SK-N-SH (cell line): ENCODE measurements around the gene KRTAP27-1. TPM values are rescaled to one million over a fixed set of nuclear protein-coding genes. Genes with fewer than 3 reads are reported as not detected.

Experiments
- CTCF ChIA-PET: fragments of 300-600, 350-600 bp; formaldehyde crosslinking; extraction: SDS; loops from one replicate; lab custom pipeline; 2021; lab: Yijun Ruan, JAX
- POLR2A ChIA-PET: fragments of 350-600 bp; sonication (Branson Sonifier 250); formaldehyde crosslinking; extraction: SDS; loops from one replicate; lab custom pipeline; 2020; ENCODE audit warnings: antibody characterized with exemption, inconsistent platforms; lab: Yijun Ruan, JAX
- DNase-seq: peaks from one replicate; pipeline ENCODE4 v3.0.0; 2012
- H2AFZ ChIP-seq: fragments of 200-600 bp; sonication (generic); 2 replicates; pipeline ENCODE4 v1.8.1; 2016; ENCODE audit warnings: antibody characterized with exemption, mild to moderate bottlenecking, low read depth
- H3F3A ChIP-seq: fragments of 200-600 bp; sonication (generic); replicated peaks from 2 replicates; pipeline ENCODE3; 2016; ENCODE audit warnings: antibody characterized with exemption, mild to moderate bottlenecking; ENCODE audit not compliant: insufficient read depth
- H3K27ac ChIP-seq, 2 experiments: fragments of 200-500 bp in 1 of 2; fragments of 200-600 bp in 1 of 2; sonication (Bioruptor generic) in 1 of 2; sonication (generic), shearing (Covaris generic) in 1 of 2; 2 replicates each; pipeline versions ENCODE4 v1.5.1 to v1.6.1; 2014 to 2016; ENCODE audit warnings: low read depth in 2 of 2, inconsistent platforms in 1 of 2, low read length in 1 of 2, mild to moderate bottlenecking in 1 of 2, mixed read lengths in 1 of 2
- H3K27me3 ChIP-seq: fragments of 200-600 bp; sonication (generic), shearing (Covaris generic); 2 replicates; pipeline ENCODE4 v1.6.1; 2016; ENCODE audit warnings: mixed run types; ENCODE audit not compliant: insufficient read depth
- H3K36me3 ChIP-seq, 2 experiments: fragments of 200-500 bp in 1 of 2; fragments of 200-600 bp in 1 of 2; sonication (Bioruptor generic) in 1 of 2; sonication (generic) in 1 of 2; replicated peaks in 1 of 2; 2 replicates each; pipeline versions ENCODE3 to v1.5.1; 2014 to 2016; ENCODE audit warnings: low read length in 1 of 2, mild to moderate bottlenecking in 1 of 2; ENCODE audit not compliant: insufficient read depth in 2 of 2, control insufficient read depth in 1 of 2
- H3K4me1 ChIP-seq, 2 experiments: fragments of 200-500 bp in 1 of 2; fragments of 200-600 bp in 1 of 2; sonication (Bioruptor generic) in 1 of 2; sonication (generic), shearing (Covaris generic) in 1 of 2; 2 replicates each; pipeline versions ENCODE4 v1.5.1 to v1.6.1; 2014 to 2016; ENCODE audit warnings: low read depth in 1 of 2, low read length in 1 of 2, mixed run types in 1 of 2; ENCODE audit not compliant: insufficient read depth in 2 of 2, control insufficient read depth in 1 of 2
- H3K4me2 ChIP-seq: fragments of 200-600 bp; sonication (generic), shearing (Covaris generic); 2 replicates; pipeline ENCODE4 v1.6.1; 2017; ENCODE audit warnings: mixed run types
- H3K4me3 ChIP-seq, 2 experiments: fragments of 200-500 bp in 1 of 2; fragments of 200-600 bp in 1 of 2; sonication (Bioruptor generic) in 1 of 2; sonication (generic), shearing (Covaris generic) in 1 of 2; 2 replicates each; pipeline versions ENCODE4 v1.5.1 to v1.8.1; 2014 to 2016; ENCODE audit warnings: low read depth in 2 of 2, inconsistent platforms in 1 of 2, low read length in 1 of 2, mild to moderate bottlenecking in 1 of 2, mixed read lengths in 1 of 2, moderate library complexity in 1 of 2
- H3K79me2 ChIP-seq: fragments of 200-600 bp; sonication (generic); 2 replicates; pipeline ENCODE4 v1.8.1; 2017; ENCODE audit warnings: mild to moderate bottlenecking; ENCODE audit not compliant: insufficient read depth
- H3K9ac ChIP-seq: fragments of 200-600 bp; sonication (generic); 2 replicates; pipeline ENCODE4 v1.6.1; 2017; ENCODE audit warnings: mixed run types
- H3K9me2 ChIP-seq: fragments of 200-600 bp; sonication (generic); 2 replicates; pipeline ENCODE4 v1.6.1; 2017; ENCODE audit warnings: mixed run types
- H3K9me3 ChIP-seq: fragments of 200-600 bp; sonication (generic); 2 replicates; pipeline ENCODE4 v1.6.1; 2017; ENCODE audit warnings: mixed run types, mild to moderate bottlenecking, moderate library complexity
- H4K20me1 ChIP-seq: fragments of 200-600 bp; sonication (generic); 2 replicates; pipeline ENCODE4 v1.6.1; 2017; ENCODE audit warnings: mild to moderate bottlenecking, mixed run types; ENCODE audit not compliant: insufficient read depth
- ELF1 ChIP-seq: IDR thresholded peaks from 2 replicates; pipeline ENCODE4 v1.4.0; 2012
- EZH2phosphoT487 ChIP-seq: fragments of 200-600 bp; sonication (generic); IDR thresholded peaks from 2 replicates; pipeline ENCODE4 v1.6.1; 2017; ENCODE audit warnings: low read depth, mixed run types, mild to moderate bottlenecking, antibody characterized with exemption, moderate library complexity, borderline replicate concordance
- FOXJ3 ChIP-seq: sonication (generic); formaldehyde crosslinking; IDR thresholded peaks from 2 replicates; pipeline ENCODE4 v1.5.1; 2020; ENCODE audit warnings: mild to moderate bottlenecking, missing genetic modification reagents
- FOXM1 ChIP-seq: IDR thresholded peaks from 2 replicates; pipeline ENCODE4 v1.4.0; 2012; ENCODE audit warnings: low read depth, mild to moderate bottlenecking
- GABPA ChIP-seq: IDR thresholded peaks from 2 replicates; pipeline ENCODE4 v1.4.0; 2012; ENCODE audit warnings: low read depth, mild to moderate bottlenecking
- GATA2 ChIP-seq: sonication (generic); formaldehyde crosslinking; IDR thresholded peaks from 2 replicates; pipeline ENCODE4 v1.5.0; 2020; ENCODE audit warnings: mild to moderate bottlenecking, missing genetic modification reagents
- MAX ChIP-seq: IDR thresholded peaks from 2 replicates; pipeline ENCODE4 v1.4.0; 2012; ENCODE audit warnings: low read depth
- MEF2A ChIP-seq: IDR thresholded peaks from 2 replicates; pipeline ENCODE4 v1.4.0; 2012; ENCODE audit warnings: low read depth, borderline replicate concordance
- NFIC ChIP-seq: IDR thresholded peaks from 2 replicates; pipeline ENCODE4 v1.4.0; 2012; ENCODE audit warnings: borderline replicate concordance
- NRF1 ChIP-seq: IDR thresholded peaks from 2 replicates; pipeline ENCODE4 v1.6.1; 2012; ENCODE audit warnings: low read depth, mild to moderate bottlenecking, low read length
- REST ChIP-seq: IDR thresholded peaks from 2 replicates; pipeline ENCODE4 v1.6.1; 2012; ENCODE audit warnings: mild to moderate bottlenecking, low read depth, low read length, moderate library complexity
- SMC3 ChIP-seq: IDR thresholded peaks from 2 replicates; pipeline ENCODE4 v1.6.1; 2012; ENCODE audit warnings: low read depth, low read length, improper control_type of control experiment
- TAF1 ChIP-seq: IDR thresholded peaks from 2 replicates; pipeline ENCODE4 v1.6.1; 2012; ENCODE audit warnings: low read depth, mild to moderate bottlenecking, low read length, moderate library complexity, borderline replicate concordance
- USF2 ChIP-seq: fragments of 150-350 bp; IDR thresholded peaks from 2 replicates; pipeline ENCODE4 v1.6.1; 2017; ENCODE audit warnings: antibody characterized with exemption, low read length, low read depth, borderline replicate concordance
- ZBTB33 ChIP-seq: IDR thresholded peaks from 2 replicates; pipeline ENCODE4 v1.4.0; 2012; ENCODE audit warnings: low read depth, borderline replicate concordance
- WGBS: methylation state at CpG from one replicate; pipeline ENCODE4 v1.1.6; 2017; ENCODE audit warnings: low lambda C conversion rate; 5-methylcytosine and 5-hydroxymethylcytosine counted together
- polyA plus RNA-seq, 3 experiments: library from polyadenylated mRNA; depleted of rRNA; stranded (reverse); fragments of >200 nt; gene quantifications; 2 replicates each; pipeline ENCODE4 v1.2.3, GENCODE V29; 2012

The KRTAP27-1 gene
- polyA plus RNA-seq, 1 of the 3 experiments (the other 2 are of a cell fraction), result not detected

GRCh38 chr21:30337772-30338171 lies 278 bp upstream of the KRTAP27-1 start:
- no peaks in the 10 kb centered on the region for H3K9me2 ChIP-seq
- H3K9ac ChIP-seq, result no peak overlapping the region
- no peaks in the 10 kb centered on the region for H3K4me1 ChIP-seq
- H3K4me2 ChIP-seq, result no peak overlapping the region
- TF ChIP-seq ZBTB33 (no peak), USF2 (no peak), REST (no peak), SMC3 (no peak), MEF2A (no peak), NRF1 (no peak), ELF1 (no peak)
- no peaks in the 10 kb centered on the region for H3K9me3 ChIP-seq
- H3K4me3 ChIP-seq, result no peak overlapping the region
- H3K79me2 ChIP-seq, result no peaks in the 10 kb centered on the region
- H3K36me3 ChIP-seq, result no peaks in the 10 kb centered on the region
- no peaks in the 10 kb centered on the region for H3F3A ChIP-seq
- POLR2A ChIA-PET, result no interaction called here
- CTCF ChIA-PET, result interaction anchor here (1.1 kb wide), 1 partner anchor 748 kb away, joined by 4 read pairs; no protein-coding TSS in a partner anchor
- H3K27ac ChIP-seq, result no peak overlapping the region
- DNase-seq, result no peak
- no peak overlapping the region for H2AFZ ChIP-seq
- no peaks in the 10 kb centered on the region for H4K20me1 ChIP-seq
- no peaks in the 10 kb centered on the region for H3K27me3 ChIP-seq

- H3K4me2 ChIP-seq, result no peak overlapping the region
- no peak overlapping the region for H3K27ac ChIP-seq
- H3K4me3 ChIP-seq, result no peak overlapping the region
- DNase-seq, result no peak
- H2AFZ ChIP-seq, result no peak overlapping the region
- no peaks in the 10 kb centered on the region for H3K9me3 ChIP-seq
- H3K79me2 ChIP-seq, result no peaks in the 10 kb centered on the region
- no peak overlapping the region for H3K9ac ChIP-seq
- H4K20me1 ChIP-seq, result no peaks in the 10 kb centered on the region
- ChIA-PET CTCF (interaction anchor here (1.1 kb wide), 1 partner anchor 750 kb away, joined by 4 read pairs; no protein-coding TSS in a partner anchor), POLR2A (no interaction called here)
- 0% methylated on average over 2 of the region's 2 CpGs for WGBS
- no peaks in the 10 kb centered on the region for H3K9me2 ChIP-seq
- H3K27me3 ChIP-seq, result no peaks in the 10 kb centered on the region
- no peaks in the 10 kb centered on the region for H3K36me3 ChIP-seq
- no peaks in the 10 kb centered on the region for H3F3A ChIP-seq
- no peaks in the 10 kb centered on the region for H3K4me1 ChIP-seq
- TF ChIP-seq GABPA, result no peak
- no peak for TF ChIP-seq NRF1
- TF ChIP-seq FOXJ3 (CRISPR knock-in tag), result no peak
- TF ChIP-seq TAF1, result no peak
- no peak for TF ChIP-seq USF2
- no peak for TF ChIP-seq GATA2 (CRISPR knock-in tag)
- no peak for TF ChIP-seq EZH2phosphoT487
- no peak for TF ChIP-seq ELF1
- no peak for TF ChIP-seq MAX
- no peak for TF ChIP-seq FOXM1
- no peak for TF ChIP-seq REST
- no peak for TF ChIP-seq NFIC
Observed at GRCh38 chr21:30336596-30336995, 898 bp downstream of the KRTAP27-1 start.
